ENCODE data around the gene AGBL4.

AGBL4 gene

GRCh38 chr1:48940962-48941732, 1082.6 kb downstream of the AGBL4 start:
- H3K27ac ChIP-seq: no peak overlapping the region
- H3K4me3 ChIP-seq: no peak overlapping the region
- no peak overlapping the region for H3K9ac ChIP-seq (ENCODE audit: insufficient read length)
- no peak for DNase-seq (ENCODE audit: low read depth, low spot score)
- no peaks in the 10 kb centered on the region for H3K36me3 ChIP-seq (ENCODE audit: insufficient read depth, low read length)
- no peak for TF ChIP-seq EZH2 (IDR thresholded peaks at IDR 0.05)
- H3K9me3 ChIP-seq (ENCODE audit: low read depth, low read length): no peaks in the 10 kb centered on the region

- DNase-seq (ENCODE audit: low read depth, low spot score): no peak
- TF ChIP-seq FOXP2 (optimal IDR thresholded peaks at IDR 0.05; ENCODE audit: control extremely low read depth, extremely low read length, insufficient read depth) (no peak), EZH2 (IDR thresholded peaks at IDR 0.05) (no peak), POLR2AphosphoS5 (IDR thresholded peaks at IDR 0.05; ENCODE audit: borderline replicate concordance, low read depth, low read length) (no peak)
- Histone ChIP-seq H3K9ac (ENCODE audit: insufficient read length) (no peak overlapping the region), H3K9me3 (ENCODE audit: low read depth, low read length) (no peaks in the 10 kb centered on the region), H3K4me3 (no peak overlapping the region), H3K36me3 (ENCODE audit: insufficient read depth, low read length) (no peaks in the 10 kb centered on the region), H3K27ac (no peak overlapping the region)
Measured at GRCh38 chr1:48940354-48940753, 1083.4 kb downstream of the AGBL4 start.

GRCh38 chr1:48939828-48940227, 1083.9 kb downstream of the AGBL4 start:
- no peak overlapping the region for H3K9ac ChIP-seq (ENCODE audit: insufficient read length)
- no peak for TF ChIP-seq EZH2 (IDR thresholded peaks at IDR 0.05)
- TF ChIP-seq POLR2AphosphoS5 (IDR thresholded peaks at IDR 0.05; ENCODE audit: borderline replicate concordance, low read depth, low read length): no peak
- TF ChIP-seq FOXP2 (optimal IDR thresholded peaks at IDR 0.05; ENCODE audit: control extremely low read depth, extremely low read length, insufficient read depth): no peak
- DNase-seq (ENCODE audit: low read depth, low spot score): no peak
- no peaks in the 10 kb centered on the region for H3K9me3 ChIP-seq (ENCODE audit: low read depth, low read length)
- no peak overlapping the region for H3K4me3 ChIP-seq
- no peaks in the 10 kb centered on the region for H3K36me3 ChIP-seq (ENCODE audit: insufficient read depth, low read length)
- H3K27ac ChIP-seq: no peak overlapping the region

GRCh38 chr1:48939042-48939441, 1084.7 kb downstream of the AGBL4 start:
- H3K4me3 ChIP-seq: no peak overlapping the region
- H3K9me3 ChIP-seq (ENCODE audit: low read depth, low read length): no peaks in the 10 kb centered on the region
- no peak for TF ChIP-seq EZH2 (IDR thresholded peaks at IDR 0.05)
- no peak for TF ChIP-seq FOXP2 (optimal IDR thresholded peaks at IDR 0.05; ENCODE audit: control extremely low read depth, extremely low read length, insufficient read depth)
- TF ChIP-seq POLR2AphosphoS5 (IDR thresholded peaks at IDR 0.05; ENCODE audit: borderline replicate concordance, low read depth, low read length): no peak
- no peak for DNase-seq (ENCODE audit: low read depth, low spot score)
- H3K36me3 ChIP-seq (ENCODE audit: insufficient read depth, low read length): no peaks in the 10 kb centered on the region
- no peak overlapping the region for H3K9ac ChIP-seq (ENCODE audit: insufficient read length)
- no peak overlapping the region for H3K27ac ChIP-seq

GRCh38 chr1:48937732-48938131, 1086.0 kb downstream of the AGBL4 start:
- Histone ChIP-seq H3K27ac (no peak overlapping the region), H3K36me3 (ENCODE audit: insufficient read depth, low read length) (no peaks in the 10 kb centered on the region), H3K4me3 (no peak overlapping the region), H3K9me3 (ENCODE audit: low read depth, low read length) (no peaks in the 10 kb centered on the region), H3K9ac (ENCODE audit: insufficient read length) (no peak overlapping the region)
- DNase-seq (ENCODE audit: low read depth, low spot score): no peak
- TF ChIP-seq EZH2 (IDR thresholded peaks at IDR 0.05) (no peak), POLR2AphosphoS5 (IDR thresholded peaks at IDR 0.05; ENCODE audit: borderline replicate concordance, low read depth, low read length) (no peak)

GRCh38 chr1:48936436-48936835, 1087.3 kb downstream of the AGBL4 start:
- Histone ChIP-seq H3K27ac (no peak overlapping the region), H3K4me3 (no peak overlapping the region), H3K36me3 (ENCODE audit: insufficient read depth, low read length) (no peaks in the 10 kb centered on the region), H3K9me3 (ENCODE audit: low read depth, low read length) (no peaks in the 10 kb centered on the region), H3K9ac (ENCODE audit: insufficient read length) (no peak overlapping the region)
- TF ChIP-seq POLR2AphosphoS5 (IDR thresholded peaks at IDR 0.05; ENCODE audit: borderline replicate concordance, low read depth, low read length): no peak
- no peak for TF ChIP-seq FOXP2 (optimal IDR thresholded peaks at IDR 0.05; ENCODE audit: control extremely low read depth, extremely low read length, insufficient read depth)
- TF ChIP-seq EZH2 (IDR thresholded peaks at IDR 0.05): no peak
- no peak for DNase-seq (ENCODE audit: low read depth, low spot score)

- Histone ChIP-seq H3K9ac (ENCODE audit: insufficient read length) (no peak overlapping the region), H3K27ac (no peak overlapping the region), H3K36me3 (ENCODE audit: insufficient read depth, low read length) (no peaks in the 10 kb centered on the region)
Measured at GRCh38 chr1:48932366-48932765, 1091.4 kb downstream of the AGBL4 start.

GRCh38 chr1:48931506-48932192, 1092.1 kb downstream of the AGBL4 start:
- H3K36me3 ChIP-seq (ENCODE audit: insufficient read depth, low read length): no peaks in the 10 kb centered on the region
- no peak for TF ChIP-seq POLR2AphosphoS5 (IDR thresholded peaks at IDR 0.05; ENCODE audit: borderline replicate concordance, low read depth, low read length)
- no peak for TF ChIP-seq EZH2 (IDR thresholded peaks at IDR 0.05)
- no peak for TF ChIP-seq FOXP2 (optimal IDR thresholded peaks at IDR 0.05; ENCODE audit: control extremely low read depth, extremely low read length, insufficient read depth)
- H3K9ac ChIP-seq (ENCODE audit: insufficient read length): no peak overlapping the region
- H3K27ac ChIP-seq: no peak overlapping the region
- no peak overlapping the region for H3K4me3 ChIP-seq
- H3K9me3 ChIP-seq (ENCODE audit: low read depth, low read length): no peaks in the 10 kb centered on the region
- no peak for DNase-seq (ENCODE audit: low read depth, low spot score)

More at GRCh38 chr1:48932366-48932765, 1091.4 kb downstream of the AGBL4 start:
- Histone ChIP-seq H3K4me3 (no peak overlapping the region), H3K9me3 (ENCODE audit: low read depth, low read length) (no peaks in the 10 kb centered on the region)
- DNase-seq (ENCODE audit: low read depth, low spot score): no peak
- no peak for TF ChIP-seq FOXP2 (optimal IDR thresholded peaks at IDR 0.05; ENCODE audit: control extremely low read depth, extremely low read length, insufficient read depth)
- no peak for TF ChIP-seq EZH2 (IDR thresholded peaks at IDR 0.05)
- no peak for TF ChIP-seq POLR2AphosphoS5 (IDR thresholded peaks at IDR 0.05; ENCODE audit: borderline replicate concordance, low read depth, low read length)

All from SK-N-MC (cell line).